Measurements from ENCODE around the gene POU6F2.

GRCh38 chr7:39313974-39314373, 336.3 kb downstream of the POU6F2 start:
- TF ChIP-seq EP300 (IDR thresholded peaks at IDR 0.05; ENCODE audit: borderline replicate concordance) = no peak
- no peak for TF ChIP-seq YY1 (IDR thresholded peaks at IDR 0.05; ENCODE audit: low read depth)
- no peak for TF ChIP-seq MAX (IDR thresholded peaks at IDR 0.05)
- TF ChIP-seq EGR1 (IDR thresholded peaks at IDR 0.05) = no peak
- no peak for TF ChIP-seq TAF1 (IDR thresholded peaks at IDR 0.05; ENCODE audit: low read depth)
- no peak for TF ChIP-seq CEBPB (IDR thresholded peaks at IDR 0.05)
- TF ChIP-seq USF1 (IDR thresholded peaks at IDR 0.05) = no peak
